ENCODE measurements around the gene KCNK1. TPM values are rescaled to one million over a fixed set of nuclear protein-coding genes. Genes with fewer than 3 reads are reported as not detected.
"Not testable (repeated sequence)": the region's sequence is repeated elsewhere in the genome, so short reads cannot be mapped to it uniquely, and the experiment has no call there.

The KCNK1 gene
- total RNA-seq, 1 experiment from 2014 or later, result not detected

GRCh38 chr1:233672732-233673131 lies 58.8 kb downstream of the KCNK1 start:
- H3K27me3 ChIP-seq (replicated peaks), result no peaks in the 10 kb centered on the region
- H3K4me3 ChIP-seq, result no peak overlapping the region
- no peaks in the 10 kb centered on the region for H3K36me3 ChIP-seq
- no peak overlapping the region for H3K27ac ChIP-seq
- no peaks in the 10 kb centered on the region for H3K9me3 ChIP-seq (replicated peaks)
- DNase-seq (ENCODE audit: low read depth in 1 of 2, low spot score in 2 of 2), result no peak
- no peaks in the 10 kb centered on the region for H3K4me1 ChIP-seq (replicated peaks)

- no peaks in the 10 kb centered on the region for H3K4me1 ChIP-seq (replicated peaks)
Observed at GRCh38 chr1:233673261-233673946, 59.5 kb downstream of the KCNK1 start.

GRCh38 chr1:233673947-233674431 lies 60.1 kb downstream of the KCNK1 start:
- Histone ChIP-seq H3K4me3 (no peak overlapping the region), H3K27me3 (replicated peaks) (no peaks in the 10 kb centered on the region), H3K27ac (no peak overlapping the region), H3K36me3 (no peaks in the 10 kb centered on the region), H3K9me3 (replicated peaks) (no peaks in the 10 kb centered on the region), H3K4me1 (replicated peaks) (no peaks in the 10 kb centered on the region)
- DNase-seq (ENCODE audit: low read depth in 1 of 2, low spot score in 2 of 2), result no peak

More at GRCh38 chr1:233673261-233673946, 59.5 kb downstream of the KCNK1 start:
- Histone ChIP-seq H3K36me3 (no peaks in the 10 kb centered on the region), H3K4me3 (no peak overlapping the region), H3K27me3 (replicated peaks) (no peaks in the 10 kb centered on the region), H3K27ac (no peak overlapping the region), H3K9me3 (replicated peaks) (no peaks in the 10 kb centered on the region)
- DNase-seq (ENCODE audit: low read depth in 1 of 2, low spot score in 2 of 2), result no peak

- Histone ChIP-seq H3K4me1 (replicated peaks) (no peaks in the 10 kb centered on the region), H3K27me3 (replicated peaks) (no peaks in the 10 kb centered on the region), H3K9me3 (replicated peaks) (no peaks in the 10 kb centered on the region), H3K4me3 (no peak overlapping the region), H3K36me3 (no peaks in the 10 kb centered on the region), H3K27ac (no peak overlapping the region)
- no peak for DNase-seq (ENCODE audit: low read depth in 1 of 2, low spot score in 2 of 2)
Observed at GRCh38 chr1:233675446-233675845, 61.5 kb downstream of the KCNK1 start.

GRCh38 chr1:233675893-233676292 lies 62.0 kb downstream of the KCNK1 start:
- no peak for DNase-seq (ENCODE audit: low read depth in 1 of 2, low spot score in 2 of 2)
- no peaks in the 10 kb centered on the region for H3K9me3 ChIP-seq (replicated peaks)
- no peaks in the 10 kb centered on the region for H3K4me1 ChIP-seq (replicated peaks)
- H3K36me3 ChIP-seq, result no peaks in the 10 kb centered on the region
- no peaks in the 10 kb centered on the region for H3K27me3 ChIP-seq (replicated peaks)
- H3K4me3 ChIP-seq, result no peak overlapping the region
- H3K27ac ChIP-seq, result no peak overlapping the region

- Histone ChIP-seq H3K4me1 (replicated peaks) (no peaks in the 10 kb centered on the region), H3K4me3 (no peak overlapping the region), H3K36me3 (no peaks in the 10 kb centered on the region), H3K27me3 (replicated peaks) (no peaks in the 10 kb centered on the region), H3K9me3 (replicated peaks) (no peaks in the 10 kb centered on the region), H3K27ac (no peak overlapping the region)
- no peak for DNase-seq (ENCODE audit: low read depth in 1 of 2, low spot score in 2 of 2)
Observed at GRCh38 chr1:233677690-233678354, 63.9 kb downstream of the KCNK1 start.

GRCh38 chr1:233679030-233679429 lies 65.1 kb downstream of the KCNK1 start:
- H3K27ac ChIP-seq, result no peak overlapping the region
- H3K4me3 ChIP-seq, result no peak overlapping the region
- H3K36me3 ChIP-seq, result no peaks in the 10 kb centered on the region
- H3K27me3 ChIP-seq (replicated peaks), result no peaks in the 10 kb centered on the region
- no peak for DNase-seq (ENCODE audit: low read depth in 1 of 2, low spot score in 2 of 2)
- no peaks in the 10 kb centered on the region for H3K9me3 ChIP-seq (replicated peaks)
- H3K4me1 ChIP-seq (replicated peaks), result no peaks in the 10 kb centered on the region

GRCh38 chr1:233679591-233680373 lies 65.9 kb downstream of the KCNK1 start:
- no peaks in the 10 kb centered on the region for H3K36me3 ChIP-seq
- H3K4me1 ChIP-seq (replicated peaks), result no peaks in the 10 kb centered on the region
- H3K27ac ChIP-seq, result no peak overlapping the region
- no peaks in the 10 kb centered on the region for H3K27me3 ChIP-seq (replicated peaks)
- H3K4me3 ChIP-seq, result no peak overlapping the region
- no peaks in the 10 kb centered on the region for H3K9me3 ChIP-seq (replicated peaks)
- DNase-seq (ENCODE audit: low read depth in 1 of 2, low spot score in 2 of 2), result no peak

- H3K9me3 ChIP-seq (replicated peaks), result no peaks in the 10 kb centered on the region
- H3K36me3 ChIP-seq, result no peaks in the 10 kb centered on the region
- H3K4me1 ChIP-seq (replicated peaks), result no peaks in the 10 kb centered on the region
- H3K27ac ChIP-seq, result no peak overlapping the region
- no peak overlapping the region for H3K4me3 ChIP-seq
- DNase-seq (ENCODE audit: low read depth in 1 of 2, low spot score in 2 of 2), result no peak
- no peaks in the 10 kb centered on the region for H3K27me3 ChIP-seq (replicated peaks)
Observed at GRCh38 chr1:233681285-233681684, 67.4 kb downstream of the KCNK1 start.

- H3K4me3 ChIP-seq; H3K27ac ChIP-seq; H3K36me3 ChIP-seq; H3K9me3 ChIP-seq (replicated peaks); DNase-seq (ENCODE audit: low read depth in 1 of 2, low spot score in 2 of 2); H3K4me1 ChIP-seq (replicated peaks); H3K27me3 ChIP-seq (replicated peaks): not testable (repeated sequence)
Observed at GRCh38 chr1:233686653-233687052, 72.7 kb downstream of the KCNK1 start.

GRCh38 chr1:233689017-233689747 lies 75.3 kb downstream of the KCNK1 start:
- peaks cover 3% of the 10 kb centered on the region for H3K27me3 ChIP-seq (replicated peaks)
- no peak for DNase-seq (ENCODE audit: low read depth in 1 of 2, low spot score in 2 of 2)
- no peak overlapping the region for H3K4me3 ChIP-seq
- no peaks in the 10 kb centered on the region for H3K36me3 ChIP-seq
- no peaks in the 10 kb centered on the region for H3K4me1 ChIP-seq (replicated peaks)
- no peaks in the 10 kb centered on the region for H3K9me3 ChIP-seq (replicated peaks)
- H3K27ac ChIP-seq, result no peak overlapping the region

- Histone ChIP-seq H3K4me3 (no peak overlapping the region), H3K27ac (no peak overlapping the region), H3K9me3 (replicated peaks) (no peaks in the 10 kb centered on the region), H3K27me3 (replicated peaks) (peaks cover 3% of the 10 kb centered on the region), H3K4me1 (replicated peaks) (no peaks in the 10 kb centered on the region), H3K36me3 (no peaks in the 10 kb centered on the region)
- no peak for DNase-seq (ENCODE audit: low read depth in 1 of 2, low spot score in 2 of 2)
Observed at GRCh38 chr1:233689748-233690254, 75.9 kb downstream of the KCNK1 start.

GRCh38 chr1:233695901-233696300 lies 82.0 kb downstream of the KCNK1 start:
- no peaks in the 10 kb centered on the region for H3K9me3 ChIP-seq (replicated peaks)
- no peak for DNase-seq (ENCODE audit: low read depth in 1 of 2, low spot score in 2 of 2)
- H3K36me3 ChIP-seq, result no peaks in the 10 kb centered on the region
- H3K27ac ChIP-seq, result no peak overlapping the region
- no peaks in the 10 kb centered on the region for H3K4me1 ChIP-seq (replicated peaks)
- H3K27me3 ChIP-seq (replicated peaks), result no peaks in the 10 kb centered on the region; the same call in 1 of the 2 replicates
- H3K4me3 ChIP-seq, result no peak overlapping the region

All from SJSA1 (cell line).